ENCODE measurements around the gene ASL.
A peak's percentile ranks its signal among the peaks of the same experiment; 100 is the strongest.
"Not testable (repeated sequence)": the region's sequence is repeated elsewhere in the genome, so short reads cannot be mapped to it uniquely, and the experiment has no call there.

The ASL gene

GRCh38 chr7:66076462-66077329 lies 1.1 kb downstream of the ASL start:
- no peak for DNase-seq (ENCODE audit: low read depth)

- DNase-seq (ENCODE audit: low read depth) = no peak
Measured at GRCh38 chr7:66078067-66078466, 2.4 kb downstream of the ASL start.

GRCh38 chr7:66082083-66082482 lies 6.5 kb downstream of the ASL start:
- no peak for DNase-seq (ENCODE audit: low read depth)

- no peak for DNase-seq (ENCODE audit: low read depth)
Measured at GRCh38 chr7:66082886-66083415, 7.3 kb downstream of the ASL start.

- no peak for DNase-seq (ENCODE audit: low read depth)
Measured at GRCh38 chr7:66083677-66084076, 8.1 kb downstream of the ASL start.

GRCh38 chr7:66088861-66089838 lies 13.5 kb downstream of the ASL start:
- no peak for DNase-seq (ENCODE audit: low read depth)

GRCh38 chr7:66092654-66093053 lies 17.0 kb downstream of the ASL start:
- DNase-seq (ENCODE audit: low read depth) = no peak

- no peak for DNase-seq (ENCODE audit: low read depth)
Measured at GRCh38 chr7:66095010-66095409, 19.4 kb downstream of the ASL start.

- peak; percentile 60 for DNase-seq (ENCODE audit: low read depth)
Measured at GRCh38 chr7:66099232-66099550, 23.6 kb downstream of the ASL start.

GRCh38 chr7:66099551-66100407 lies 24.2 kb downstream of the ASL start:
- DNase-seq (ENCODE audit: low read depth) = peak; percentile 90

- DNase-seq (ENCODE audit: low read depth) = no peak
Measured at GRCh38 chr7:66100408-66101050, 24.9 kb downstream of the ASL start.

GRCh38 chr7:66102168-66102567 lies 26.5 kb downstream of the ASL start:
- not testable (repeated sequence) for DNase-seq (ENCODE audit: low read depth)

- DNase-seq (ENCODE audit: low read depth) = peak; percentile 69
Measured at GRCh38 chr7:66103994-66104393, 28.4 kb downstream of the ASL start.

GRCh38 chr7:66105263-66105748 lies 29.7 kb downstream of the ASL start:
- no peak for DNase-seq (ENCODE audit: low read depth)

- DNase-seq (ENCODE audit: low read depth) = not testable (repeated sequence)
Measured at GRCh38 chr7:66108410-66108809, 32.8 kb downstream of the ASL start.

GRCh38 chr7:66110856-66111255 lies 35.2 kb downstream of the ASL start:
- DNase-seq (ENCODE audit: low read depth) = peak; percentile 61

GRCh38 chr7:66114743-66115649 lies 39.4 kb downstream of the ASL start, which contains the start of gene CRCP:
TSS of gene CRCP (plus strand) at chr7:66114847. CDS start at chr7:66114963, 116 bp downstream.
- peak; percentile 78 for DNase-seq (ENCODE audit: low read depth)

- not testable (repeated sequence) for DNase-seq (ENCODE audit: low read depth)
Measured at GRCh38 chr7:66116680-66117420, 41.2 kb downstream of the ASL start.

GRCh38 chr7:66118603-66119002 lies 43.0 kb downstream of the ASL start:
- DNase-seq (ENCODE audit: low read depth) = no peak
